Omental fat pad (tissue), 4 donors: Measurements from ENCODE around the gene ODAD3. TPM values are rescaled to one million over a fixed set of nuclear protein-coding genes. Genes with fewer than 3 reads are reported as not detected.

ENCODE experiments used
- ATAC-seq: fragments of 150-250 bp; one replicate; pipeline ENCODE4 v1.9.1; 2016; ENCODE audit warnings: mild to moderate bottlenecking, moderate library complexity; ENCODE audit not compliant: low FRiP score
- DNase-seq: peaks from one replicate; pipeline ENCODE4 v3.0.0-alpha.2; 2019; ENCODE audit warnings: low spot score
- CTCF ChIP-seq, 3 donors: fragments of 450-650 bp; IDR thresholded peaks; one replicate each; pipeline ENCODE4 v1.5.1; 2016 to 2017; ENCODE audit warnings: antibody characterized with exemption in 3 of 3, mild to moderate bottlenecking in 3 of 3, moderate library complexity in 2 of 3
- total RNA-seq, 4 donors: library from RNA; depleted of rRNA; stranded (reverse); fragments of >200 nt; gene quantifications; one replicate each; pipeline ENCODE4 v1.1.0, GENCODE V29; 2016

The ODAD3 gene
- total RNA-seq, 4 donors from 2014 or later, result 0.46 TPM; not detected in 3

- no peak for DNase-seq
- no peak for TF ChIP-seq CTCF (IDR thresholded peaks at IDR 0.05)
- no peak for ATAC-seq
These were observed 16.5 kb upstream of the ODAD3 start for GRCh38 chr19:11451327-11451870.

- DNase-seq (no peak), ATAC-seq (no peak)
- TF ChIP-seq CTCF (IDR thresholded peaks at IDR 0.05), result no peak
These were observed 15.8 kb upstream of the ODAD3 start for GRCh38 chr19:11450570-11451326.

GRCh38 chr19:11448923-11449554 is 14.1 kb upstream of the ODAD3 start:
- no peak for TF ChIP-seq CTCF (IDR thresholded peaks at IDR 0.05)
- DNase-seq (no peak), ATAC-seq (no peak)

GRCh38 chr19:11448410-11448809 is 13.5 kb upstream of the ODAD3 start:
- TF ChIP-seq CTCF (IDR thresholded peaks at IDR 0.05), result no peak
- no peak for ATAC-seq
- DNase-seq, result no peak

GRCh38 chr19:11447347-11448262 is 12.7 kb upstream of the ODAD3 start:
- ATAC-seq (no peak), DNase-seq (no peak)

More at GRCh38 chr19:11447347-11448262, 12.7 kb upstream of the ODAD3 start:
- no peak for TF ChIP-seq CTCF (IDR thresholded peaks at IDR 0.05)
